WTC11 (cell line): ENCODE measurements around the gene SNX13. TPM values are rescaled to one million over a fixed set of nuclear protein-coding genes. Genes with fewer than 3 reads are reported as not detected.

Source experiments
- ATAC-seq: fragments of 200-7000 bp; cut with Tn5 transposase; 2 replicates; pipeline ENCODE4 v1.10.0; 2021; ENCODE audit warnings: mild to moderate bottlenecking, moderate library complexity
- CTCF ChIA-PET: fragments of 300-600 bp; sonication (Branson Sonifier 250); formaldehyde crosslinking; loops from one replicate; lab custom pipeline; 2021; ENCODE audit warnings: antibody characterized with exemption; lab: Charles Lee
- POLR2A ChIA-PET: fragments of 350-600 bp; sonication (Branson Sonifier 250); formaldehyde crosslinking; loops from one replicate; lab custom pipeline; 2021; ENCODE audit warnings: antibody characterized with exemption; lab: Charles Lee
- DNase-seq: peaks from one replicate; pipeline ENCODE4 v3.0.0; 2021; ENCODE audit warnings: low spot score
- H3K27ac Mint-ChIP-seq: 2 replicates; pipeline ENCODE4 v1.8.0; 2021; ENCODE audit warnings: mixed read lengths
- H3K27me3 Mint-ChIP-seq: 2 replicates; pipeline ENCODE4 v1.8.0; 2021; ENCODE audit warnings: low read depth, mild to moderate bottlenecking, moderate library complexity, mixed read lengths
- H3K36me3 Mint-ChIP-seq: 2 replicates; pipeline ENCODE4 v1.8.0; 2021; ENCODE audit warnings: mixed read lengths
- H3K4me1 Mint-ChIP-seq: 2 replicates; pipeline ENCODE4 v1.8.0; 2022; ENCODE audit warnings: mixed read lengths
- H3K4me3 Mint-ChIP-seq: 2 replicates; pipeline ENCODE4 v1.8.0; 2021; ENCODE audit warnings: mild to moderate bottlenecking, moderate library complexity, mixed read lengths
- H3K9me3 Mint-ChIP-seq: 2 replicates; pipeline ENCODE4 v1.8.0; 2021; ENCODE audit warnings: mixed read lengths
- ARID4B ChIP-seq: sonication (generic); formaldehyde crosslinking; IDR thresholded peaks from 2 replicates; pipeline ENCODE4 v1.8.0; 2023; ENCODE audit warnings: missing genetic modification reagents, mild to moderate bottlenecking, borderline replicate concordance
- CREM ChIP-seq: sonication (generic); formaldehyde crosslinking; IDR thresholded peaks from 2 replicates; pipeline ENCODE4 v1.8.1; 2022; ENCODE audit warnings: mild to moderate bottlenecking, missing genetic modification reagents, moderate library complexity
- E2F1 ChIP-seq: sonication (generic); formaldehyde crosslinking; IDR thresholded peaks from 2 replicates; pipeline ENCODE4 v1.8.0; 2022; ENCODE audit warnings: mild to moderate bottlenecking, missing genetic modification reagents
- EMX1 ChIP-seq: fragments of 250-450 bp; sonication (Bioruptor Pico); IDR thresholded peaks from 2 replicates; pipeline ENCODE4 v1.8.0; 2021; ENCODE audit warnings: mild to moderate bottlenecking
- ESRRA ChIP-seq: sonication (generic); formaldehyde crosslinking; IDR thresholded peaks from 2 replicates; pipeline ENCODE4 v1.8.1; 2022; ENCODE audit warnings: mild to moderate bottlenecking, missing genetic modification reagents, borderline replicate concordance
- FOXK1 ChIP-seq: sonication (generic); formaldehyde crosslinking; IDR thresholded peaks from 2 replicates; pipeline ENCODE4 v1.8.0; 2022; ENCODE audit warnings: mild to moderate bottlenecking, moderate library complexity, missing genetic modification reagents
- GTF2I ChIP-seq: fragments of 250-450 bp; sonication (Bioruptor Pico); conservative IDR thresholded peaks from 2 replicates; pipeline ENCODE4 v1.4.0; 2021; ENCODE audit warnings: mild to moderate bottlenecking
- JUN ChIP-seq: sonication (generic); formaldehyde crosslinking; IDR thresholded peaks from 2 replicates; pipeline ENCODE4 v1.8.0; 2023; ENCODE audit warnings: mild to moderate bottlenecking, missing genetic modification reagents
- MYBL2 ChIP-seq: sonication (generic); formaldehyde crosslinking; IDR thresholded peaks from 2 replicates; pipeline ENCODE4 v1.8.1; 2023; ENCODE audit warnings: mild to moderate bottlenecking, moderate library complexity, missing genetic modification reagents
- NFATC4 ChIP-seq: fragments of 250-450 bp; sonication (Bioruptor Pico); IDR thresholded peaks from 2 replicates; pipeline ENCODE4 v1.9.0; 2021; ENCODE audit warnings: mild to moderate bottlenecking
- NR3C1 ChIP-seq: sonication (generic); formaldehyde crosslinking; conservative IDR thresholded peaks from 2 replicates; pipeline ENCODE4 v1.8.1; 2023; ENCODE audit warnings: low read depth, mild to moderate bottlenecking, missing genetic modification reagents
- RORB ChIP-seq: fragments of 250-450 bp; sonication (Bioruptor Pico); IDR thresholded peaks from 2 replicates; pipeline ENCODE4 v1.9.0; 2021; ENCODE audit warnings: mild to moderate bottlenecking
- SMAD4 ChIP-seq: sonication (generic); formaldehyde crosslinking; IDR thresholded peaks from 2 replicates; pipeline ENCODE4 v1.8.0; 2022; ENCODE audit warnings: mild to moderate bottlenecking, missing genetic modification reagents
- USF2 ChIP-seq: sonication (generic); formaldehyde crosslinking; IDR thresholded peaks from 2 replicates; pipeline ENCODE4 v1.8.1; 2023; ENCODE audit warnings: mild to moderate bottlenecking, missing genetic modification reagents, moderate library complexity
- ZBTB21 ChIP-seq: sonication (generic); formaldehyde crosslinking; IDR thresholded peaks from 2 replicates; pipeline ENCODE4 v1.8.1; 2023; ENCODE audit warnings: mild to moderate bottlenecking, missing genetic modification reagents, borderline replicate concordance
- ZNF219 ChIP-seq: sonication (generic); formaldehyde crosslinking; IDR thresholded peaks from 2 replicates; pipeline ENCODE4 v1.8.0; 2023; ENCODE audit warnings: missing genetic modification reagents, mild to moderate bottlenecking, borderline replicate concordance
- ZNF532 ChIP-seq: fragments of 250-450 bp; sonication (Bioruptor Pico); IDR thresholded peaks from 2 replicates; pipeline ENCODE4 v1.9.0; 2021; ENCODE audit warnings: mild to moderate bottlenecking, borderline replicate concordance
- ZNF671 ChIP-seq: fragments of 250-450 bp; sonication (Bioruptor Pico); IDR thresholded peaks from 2 replicates; pipeline ENCODE4 v1.8.0; 2021; ENCODE audit warnings: mild to moderate bottlenecking
- total RNA-seq: library from RNA; stranded (reverse); gene quantifications from 3 replicates; pipeline ENCODE4 v1.2.3, GENCODE V29; 2021
- TF ChIP-seq, protein P1 (sequence below): sonication (generic); formaldehyde crosslinking; IDR thresholded peaks from 2 replicates; pipeline ENCODE4 v1.8.0; 2022; ENCODE audit warnings: mild to moderate bottlenecking, missing genetic modification reagents
- TF ChIP-seq, protein P2 (sequence below): sonication (generic); formaldehyde crosslinking; IDR thresholded peaks from 2 replicates; pipeline ENCODE4 v1.8.0; 2022; ENCODE audit warnings: mild to moderate bottlenecking, missing genetic modification reagents

Gene SNX13
- total RNA-seq, 1 experiment from 2014 or later = 27.5 TPM

DNA sequence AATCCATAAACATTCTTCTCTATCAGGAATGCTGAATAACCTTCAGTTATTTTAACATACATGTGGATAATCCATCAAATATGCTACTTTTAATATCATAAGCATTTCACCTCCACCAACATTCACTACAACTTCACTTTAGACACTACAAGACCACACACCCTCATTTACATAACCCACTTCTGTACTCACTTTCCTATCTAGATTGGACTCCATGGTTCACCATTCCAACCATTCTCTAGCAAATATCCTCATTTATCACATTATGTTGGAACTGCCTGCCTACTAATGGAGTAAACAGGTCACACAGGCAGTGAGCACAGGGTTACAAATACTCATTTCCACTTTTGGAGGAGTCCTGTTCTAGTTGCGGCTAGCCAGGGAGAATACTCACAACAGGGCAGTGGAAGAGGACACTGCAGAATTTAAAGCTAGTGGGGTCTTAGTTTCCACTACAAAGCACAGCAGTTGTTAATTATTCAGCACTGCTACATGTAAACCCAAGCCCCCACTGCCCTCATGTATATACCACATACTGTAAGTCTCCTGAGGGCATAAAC lies 18.4 kb downstream of the SNX13 start (continued):
- TF ChIP-seq, protein P1, sequence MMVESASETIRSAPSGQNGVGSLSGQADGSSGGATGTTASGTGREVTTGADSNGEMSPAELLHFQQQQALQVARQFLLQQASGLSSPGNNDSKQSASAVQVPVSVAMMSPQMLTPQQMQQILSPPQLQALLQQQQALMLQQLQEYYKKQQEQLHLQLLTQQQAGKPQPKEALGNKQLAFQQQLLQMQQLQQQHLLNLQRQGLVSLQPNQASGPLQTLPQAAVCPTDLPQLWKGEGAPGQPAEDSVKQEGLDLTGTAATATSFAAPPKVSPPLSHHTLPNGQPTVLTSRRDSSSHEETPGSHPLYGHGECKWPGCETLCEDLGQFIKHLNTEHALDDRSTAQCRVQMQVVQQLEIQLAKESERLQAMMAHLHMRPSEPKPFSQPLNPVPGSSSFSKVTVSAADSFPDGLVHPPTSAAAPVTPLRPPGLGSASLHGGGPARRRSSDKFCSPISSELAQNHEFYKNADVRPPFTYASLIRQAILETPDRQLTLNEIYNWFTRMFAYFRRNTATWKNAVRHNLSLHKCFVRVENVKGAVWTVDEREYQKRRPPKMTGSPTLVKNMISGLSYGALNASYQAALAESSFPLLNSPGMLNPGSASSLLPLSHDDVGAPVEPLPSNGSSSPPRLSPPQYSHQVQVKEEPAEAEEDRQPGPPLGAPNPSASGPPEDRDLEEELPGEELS = no peak
- TF ChIP-seq, all 79 proteins: peak for 0

GRCh38 chr7:17917842-17918241 lies 22.5 kb downstream of the SNX13 start:
- POLR2A ChIA-PET = no interaction called here
- Mint-ChIP-seq H3K27me3 (no peaks in the 10 kb centered on the region), H3K36me3 (no peaks in the 10 kb centered on the region), H3K4me1 (peaks cover 38% of the 10 kb centered on the region), H3K4me3 (no peak overlapping the region), H3K27ac (peak overlapping the region; percentile 6; the same call in 1 of the 2 replicates), H3K9me3 (no peaks in the 10 kb centered on the region)
- DNase-seq (no peak), ATAC-seq (no peak)
- TF ChIP-seq MYBL2 (CRISPR knock-in tag) = no peak
- no peak for TF ChIP-seq NFATC4 (CRISPR knock-in tag)
- TF ChIP-seq ARID4B (CRISPR knock-in tag) = no peak
- TF ChIP-seq E2F1 = no peak
- TF ChIP-seq RORB (CRISPR knock-in tag) = no peak
- TF ChIP-seq CREM = no peak
- TF ChIP-seq ZNF219 (CRISPR knock-in tag) = no peak
- no peak for TF ChIP-seq ZNF671
- TF ChIP-seq ZBTB21 (CRISPR knock-in tag) = no peak
- TF ChIP-seq ZNF532 (CRISPR knock-in tag) = no peak
- TF ChIP-seq JUN (CRISPR knock-in tag) = no peak
- no peak for TF ChIP-seq ESRRA (CRISPR knock-in tag)
- TF ChIP-seq EMX1 = no peak
- no peak for TF ChIP-seq NR3C1
- TF ChIP-seq, protein P2, sequence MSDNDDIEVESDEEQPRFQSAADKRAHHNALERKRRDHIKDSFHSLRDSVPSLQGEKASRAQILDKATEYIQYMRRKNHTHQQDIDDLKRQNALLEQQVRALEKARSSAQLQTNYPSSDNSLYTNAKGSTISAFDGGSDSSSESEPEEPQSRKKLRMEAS = no peak
- TF ChIP-seq USF2 (CRISPR knock-in tag) = no peak
- TF ChIP-seq FOXK1 (CRISPR knock-in tag) = no peak
- no peak for TF ChIP-seq SMAD4 (CRISPR knock-in tag)
- TF ChIP-seq GTF2I (CRISPR knock-in tag) = no peak
- CTCF ChIA-PET = no interaction called here
